Putamen (tissue), 1 donor: ENCODE measurements around the gene COL5A1.
"Not testable (repeated sequence)": the region's sequence is repeated elsewhere in the genome, so short reads cannot be mapped to it uniquely, and the experiment has no call there.

Experiments used
- DNase-seq: peaks from one replicate; pipeline ENCODE4 v3.0.0-alpha.2; 2016; ENCODE audit warnings: low spot score

COL5A1 gene

GRCh38 chr9:134692573-134692860 lies 50.9 kb downstream of the COL5A1 start:
- DNase-seq: no peak

- DNase-seq: no peak
Measured at GRCh38 chr9:134693011-134693410, 51.4 kb downstream of the COL5A1 start.

GRCh38 chr9:134693641-134694367 lies 52.2 kb downstream of the COL5A1 start:
- DNase-seq: no peak

DNA sequence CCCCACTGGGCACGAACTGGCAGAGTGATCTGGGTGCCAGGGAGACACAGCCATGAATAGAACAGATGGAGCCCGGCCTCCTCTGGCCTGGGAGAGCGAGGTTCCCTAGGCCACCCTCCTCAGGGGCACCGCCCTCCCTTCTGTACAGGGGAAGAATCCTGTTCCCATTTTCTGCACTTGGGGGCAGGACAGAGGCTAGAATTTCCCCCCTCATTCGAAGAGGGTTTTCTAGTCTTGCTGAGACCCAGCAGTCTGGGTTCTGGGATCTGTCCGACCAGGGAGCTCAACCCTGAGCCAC lies 52.7 kb downstream of the COL5A1 start:
- DNase-seq: no peak

GRCh38 chr9:134694714-134695113 lies 53.1 kb downstream of the COL5A1 start:
- no peak for DNase-seq

GRCh38 chr9:134695144-134695543 lies 53.5 kb downstream of the COL5A1 start:
- DNase-seq: no peak

DNA sequence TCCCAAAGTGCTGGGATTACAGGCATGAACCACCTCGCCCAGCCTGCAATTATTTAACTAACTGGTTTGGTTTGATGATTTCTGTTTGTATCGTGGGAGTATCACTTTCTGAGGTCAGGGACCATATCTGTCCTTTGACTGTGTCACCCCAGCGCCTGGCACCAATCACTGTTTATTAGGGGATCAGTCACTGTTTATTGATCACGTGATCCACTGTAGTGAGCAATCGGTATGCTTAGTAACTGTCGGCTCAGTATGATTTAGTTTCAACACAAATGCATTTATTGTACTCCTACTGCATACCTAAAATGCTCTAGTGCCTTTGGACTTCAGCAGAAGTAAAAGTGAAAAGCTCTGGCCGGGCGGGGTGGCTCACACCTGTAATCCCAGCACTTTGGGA lies 54.8 kb downstream of the COL5A1 start:
- no peak for DNase-seq

DNA sequence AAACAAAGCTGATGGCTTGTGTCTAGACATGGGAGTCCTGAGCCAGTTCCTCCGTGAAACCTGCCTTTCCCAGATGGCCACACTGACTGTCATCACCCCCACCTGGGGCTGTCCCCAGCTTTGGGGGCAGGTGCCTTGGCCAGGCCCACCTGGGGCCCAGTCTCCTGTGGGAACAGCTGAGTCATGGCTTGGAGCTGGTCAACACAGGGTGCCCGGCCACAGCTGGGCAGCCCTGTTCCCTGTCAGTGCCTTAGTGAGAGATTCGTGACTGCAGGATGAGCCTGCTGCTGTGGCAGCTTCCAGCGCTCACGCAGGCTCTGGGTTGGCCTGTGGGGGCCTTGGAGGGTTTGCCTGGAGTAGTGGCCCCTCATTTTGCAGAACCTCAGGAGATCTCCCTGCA lies 56.5 kb downstream of the COL5A1 start:
- no peak for DNase-seq

GRCh38 chr9:134698587-134699342 lies 57.2 kb downstream of the COL5A1 start:
- no peak for DNase-seq

DNA sequence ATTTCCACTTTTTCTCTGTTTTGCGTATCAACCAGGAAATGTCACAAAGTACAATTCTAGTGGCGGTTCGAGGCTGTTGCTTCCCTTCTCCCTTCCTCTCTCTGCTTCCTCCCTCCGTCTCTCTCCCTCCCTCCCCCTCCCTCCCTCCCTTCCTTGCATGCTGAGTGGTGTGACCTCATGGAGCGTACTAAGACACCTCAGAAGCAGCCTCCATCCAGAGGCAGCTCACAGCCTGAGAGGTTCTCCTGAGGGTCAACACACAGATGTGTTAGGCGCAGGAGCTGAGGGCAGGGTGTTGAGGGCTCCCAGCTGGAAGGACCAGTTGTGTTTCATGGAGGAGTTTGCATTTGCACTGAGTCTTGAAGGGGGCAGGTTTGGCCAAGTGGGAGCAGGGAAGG lies 57.7 kb downstream of the COL5A1 start:
- DNase-seq: no peak

DNA sequence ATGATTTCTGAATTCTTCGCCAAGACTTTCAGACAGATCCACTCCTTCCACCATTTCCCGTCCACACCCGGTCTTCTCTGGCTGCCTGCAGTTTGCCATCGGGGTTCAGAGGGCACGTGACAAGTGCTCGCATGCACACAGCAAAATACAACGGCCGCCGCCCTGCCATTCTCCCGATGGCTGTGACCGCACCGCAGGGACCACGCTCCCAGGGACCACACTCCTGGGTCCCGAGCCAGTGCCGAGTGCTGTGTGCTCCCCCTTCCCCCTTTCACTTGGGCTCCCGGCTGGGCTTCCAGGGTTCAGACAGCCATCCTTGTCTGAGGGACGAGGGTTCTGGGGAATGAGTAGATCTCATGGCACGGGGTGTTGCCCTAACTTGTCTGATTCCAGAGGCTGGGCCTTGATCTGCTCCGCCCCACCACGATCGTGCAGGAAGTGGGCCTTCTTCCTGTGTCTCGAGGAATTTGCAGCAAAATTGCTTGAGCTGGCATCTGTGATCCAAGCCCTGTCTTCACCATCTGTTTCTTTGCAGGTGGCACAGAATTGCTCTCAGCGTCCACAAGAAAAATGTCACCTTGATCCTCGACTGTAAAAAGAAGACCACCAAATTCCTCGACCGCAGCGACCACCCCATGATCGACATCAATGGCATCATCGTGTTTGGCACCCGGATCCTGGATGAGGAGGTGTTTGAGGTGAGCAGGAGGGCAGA lies 59.2 kb downstream of the COL5A1 start:
- DNase-seq: no peak

DNA sequence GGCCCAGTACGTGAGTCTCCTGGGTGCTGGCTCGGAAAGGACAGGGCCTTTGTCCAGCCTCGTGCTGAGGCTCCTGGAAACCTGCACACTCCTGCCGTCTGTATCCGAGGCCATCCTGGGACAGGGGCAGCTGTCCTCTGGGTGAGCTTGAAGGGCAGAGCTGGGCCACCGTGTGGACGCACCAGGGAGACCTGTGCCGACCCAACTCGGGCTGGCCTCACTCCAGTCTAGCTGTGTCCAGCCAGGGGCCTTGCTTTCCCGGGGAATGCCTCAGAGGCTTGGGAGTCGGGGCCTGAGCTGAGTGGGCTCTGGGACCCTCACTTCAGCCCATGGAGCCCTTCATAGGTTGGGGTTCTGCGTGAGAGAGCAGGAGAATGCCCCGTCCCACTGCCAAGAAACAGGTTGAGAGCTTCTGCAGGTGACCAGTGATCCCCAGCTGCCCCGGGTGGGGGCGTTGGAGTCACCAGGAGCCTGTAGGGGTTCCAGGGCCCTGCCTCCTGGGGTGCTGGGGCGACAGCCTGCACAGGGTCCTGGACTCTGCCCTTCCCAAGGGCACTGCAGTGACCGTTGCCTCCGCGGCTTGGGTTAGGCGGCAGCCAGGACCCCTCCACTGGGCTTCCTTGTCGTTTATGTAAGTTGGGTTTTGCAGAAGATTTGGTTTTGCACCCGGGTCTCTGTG lies 60.1 kb downstream of the COL5A1 start:
- no peak for DNase-seq

DNA sequence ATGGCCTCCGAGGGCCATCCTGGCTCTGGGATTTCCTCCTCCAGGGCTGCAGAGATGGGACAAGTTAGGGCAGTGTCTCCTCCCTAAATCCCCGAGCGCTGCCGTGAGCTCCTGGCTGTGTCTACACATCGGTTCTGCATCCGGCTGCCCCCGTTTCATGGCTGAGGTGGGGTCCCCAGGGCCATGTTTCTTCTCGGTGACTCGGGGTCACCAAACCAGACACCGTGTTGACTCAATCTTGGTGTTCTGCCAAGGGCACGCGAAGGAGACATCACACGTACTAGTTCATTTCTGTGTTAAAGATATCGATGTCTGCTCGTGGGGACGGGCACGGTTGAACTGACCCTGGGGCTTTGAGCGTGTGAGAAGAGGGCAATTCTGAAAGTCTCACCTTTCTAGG lies 60.7 kb downstream of the COL5A1 start:
- DNase-seq: no peak

GRCh38 chr9:134703730-134704114 lies 62.1 kb downstream of the COL5A1 start:
- not testable (repeated sequence) for DNase-seq

GRCh38 chr9:134704498-134704897 lies 62.9 kb downstream of the COL5A1 start:
- no peak for DNase-seq

GRCh38 chr9:134705786-134706185 lies 64.2 kb downstream of the COL5A1 start:
- no peak for DNase-seq

GRCh38 chr9:134706522-134706921 lies 64.9 kb downstream of the COL5A1 start:
- DNase-seq: no peak

DNA sequence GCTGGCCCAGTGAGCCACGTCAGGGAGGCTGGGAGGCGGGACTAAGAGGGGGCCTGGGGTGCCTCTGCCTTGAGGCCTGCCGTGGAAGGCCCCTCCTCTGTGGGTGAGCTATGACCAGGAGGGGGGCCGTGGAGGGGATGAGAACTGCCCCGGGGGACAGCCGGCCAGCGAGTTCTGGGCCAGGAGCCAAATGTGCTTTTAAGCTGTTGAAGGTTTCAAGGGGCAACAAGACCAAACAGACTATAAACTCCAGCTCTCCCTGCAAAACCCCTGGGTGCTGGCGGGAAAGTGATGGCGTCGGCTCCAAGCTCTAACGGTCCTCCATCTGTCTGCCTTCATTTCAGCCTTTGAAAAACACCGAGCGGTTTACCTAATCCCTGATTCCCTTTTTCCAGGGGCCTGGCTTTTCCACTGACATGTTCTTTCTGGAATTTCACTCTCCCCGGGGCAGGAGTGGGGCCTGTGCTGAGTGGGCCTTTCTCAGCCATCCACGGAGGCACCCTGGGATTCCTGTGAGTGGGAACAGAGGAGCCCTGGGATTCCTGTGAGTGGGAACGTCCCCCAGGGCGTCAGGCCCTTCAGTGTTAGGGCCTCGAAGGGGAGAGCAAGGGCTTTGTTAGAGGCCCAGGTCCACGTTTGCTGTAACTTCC lies 65.6 kb downstream of the COL5A1 start:
- DNase-seq: no peak

DNA sequence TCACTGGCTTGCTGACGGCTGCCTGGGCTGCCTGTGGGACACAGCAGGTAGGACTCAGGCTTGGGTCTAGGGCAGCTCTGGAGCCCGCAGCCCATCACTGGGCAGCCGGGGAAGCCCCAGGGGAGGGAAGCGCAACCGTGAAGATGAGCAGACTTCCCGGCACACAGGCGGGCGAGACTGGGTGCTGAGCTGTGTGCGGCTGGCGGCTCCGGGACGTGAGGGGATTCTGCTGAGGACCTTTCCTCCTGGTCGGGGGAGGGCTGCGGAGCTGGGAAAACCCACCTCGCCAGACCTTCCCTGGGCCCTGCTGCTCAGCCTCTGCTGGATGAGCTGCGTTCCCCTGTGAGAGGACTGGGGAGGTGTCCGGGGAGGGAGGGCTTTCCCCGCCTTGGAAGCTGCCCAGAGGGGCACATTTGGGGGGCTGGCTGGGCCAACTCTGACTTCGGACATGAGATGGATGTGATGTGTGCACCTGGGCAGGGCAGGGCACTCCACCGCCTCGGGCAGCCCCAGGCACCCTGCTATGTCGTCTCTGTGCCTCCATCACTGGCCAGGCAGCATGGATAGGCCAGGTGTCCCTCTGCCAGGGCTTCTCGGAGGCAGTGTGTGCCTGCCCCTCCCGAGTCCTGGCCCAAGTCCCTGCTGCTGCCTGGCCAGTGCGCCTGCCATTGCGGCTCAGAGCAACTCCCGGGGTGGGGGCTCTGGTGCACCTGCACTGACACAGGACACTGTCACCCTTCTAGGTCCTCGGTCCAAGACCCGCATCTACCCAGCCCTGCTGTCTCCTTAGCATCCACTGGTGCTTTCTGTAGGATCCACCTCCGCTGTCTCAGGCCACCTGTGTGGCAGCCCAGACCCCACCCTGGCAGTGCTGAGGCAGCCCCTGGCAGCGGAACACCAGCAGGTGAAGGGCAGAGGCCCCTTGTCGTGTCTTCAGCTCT lies 66.4 kb downstream of the COL5A1 start:
- no peak for DNase-seq

DNA sequence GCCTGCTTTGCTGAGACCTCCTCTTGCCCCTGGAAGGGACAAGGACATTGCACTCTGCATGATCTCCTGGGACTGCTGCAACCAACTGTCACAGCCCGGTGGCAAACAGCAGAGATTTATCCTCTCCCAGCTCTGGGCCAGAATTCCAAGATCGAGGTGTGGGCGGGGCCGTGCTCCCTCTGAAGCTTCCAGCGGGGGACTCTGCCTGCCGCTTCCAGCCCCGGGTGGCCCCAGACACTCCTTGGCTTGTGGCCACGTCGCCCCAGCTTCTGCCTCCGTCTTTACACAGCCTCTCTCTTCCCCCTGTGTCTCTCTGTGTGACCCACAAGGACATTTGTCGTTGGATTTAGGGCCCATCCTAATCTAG lies 67.1 kb downstream of the COL5A1 start:
- DNase-seq: no peak

GRCh38 chr9:134709512-134710270 lies 68.1 kb downstream of the COL5A1 start:
- DNase-seq: no peak
